Right renal cortex interstitium (tissue), 3 donors: Measurements from ENCODE around the gene MCM8. TPM values are rescaled to one million over a fixed set of nuclear protein-coding genes. Genes with fewer than 3 reads are reported as not detected.

Source experiments
- DNase-seq, 3 donors: peaks; one replicate each; pipeline ENCODE4 v3.0.0-alpha.2; 2013; ENCODE audit warnings: low read depth in 3 of 3, low spot score in 2 of 3
- polyA plus RNA-seq, 3 donors: library from polyadenylated mRNA; unstranded; fragments of 120-200 nt; gene quantifications; one replicate each; pipeline ENCODE4 v1.2.1, GENCODE V29; 2013; ENCODE audit not compliant: insufficient read length in 3 of 3

Gene MCM8
- polyA plus RNA-seq, 3 donors, result 11.6 to 15.6 (median 15.2) TPM

DNA sequence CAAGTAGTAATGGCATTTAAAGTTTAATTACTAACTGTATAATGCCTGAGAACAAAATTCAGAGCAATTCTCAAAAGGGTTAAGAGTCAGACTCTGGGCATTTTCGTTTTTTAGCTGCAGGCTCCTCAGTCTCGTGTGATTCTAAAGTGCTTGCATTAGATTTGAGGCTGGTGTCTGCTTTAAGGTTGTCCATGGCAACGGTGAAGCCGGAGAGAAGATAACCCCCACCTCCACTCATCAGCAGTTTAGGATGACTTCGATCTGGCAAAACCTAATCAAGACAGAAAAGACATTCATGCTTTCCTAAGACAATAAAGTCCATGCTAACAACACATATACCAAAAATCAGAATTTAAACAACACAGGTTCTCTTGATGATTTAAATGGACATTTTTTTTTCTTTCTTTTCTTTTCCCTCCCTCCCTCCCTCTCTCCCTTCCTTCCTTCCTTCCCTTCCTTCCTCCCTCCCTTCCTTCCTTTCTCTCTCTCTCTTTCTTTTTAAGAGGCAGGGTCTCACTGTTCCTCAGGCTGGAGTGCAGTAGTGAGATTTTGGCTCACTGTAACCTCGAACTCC lies 11.9 kb upstream of the MCM8 start:
- no peak for DNase-seq

DNA sequence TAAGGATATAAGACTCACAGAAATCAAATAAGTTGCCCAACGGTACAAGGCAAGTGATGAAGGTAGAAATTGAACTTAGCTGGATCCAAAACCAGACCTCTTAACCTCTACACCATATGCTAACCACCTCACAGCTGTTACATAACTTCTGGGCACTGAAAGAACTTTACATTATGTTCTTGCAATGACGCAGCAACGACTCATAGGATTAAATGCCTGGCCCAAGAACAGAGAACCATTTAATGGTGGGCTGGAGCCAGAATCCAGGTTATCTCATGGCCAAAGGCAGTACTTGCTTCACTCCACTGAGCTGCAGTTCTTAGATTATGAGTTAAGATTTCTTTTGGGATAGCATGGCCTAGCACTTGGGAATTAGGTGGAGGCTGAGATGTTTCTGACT lies 4.5 kb upstream of the MCM8 start:
- DNase-seq, result no peak

DNA sequence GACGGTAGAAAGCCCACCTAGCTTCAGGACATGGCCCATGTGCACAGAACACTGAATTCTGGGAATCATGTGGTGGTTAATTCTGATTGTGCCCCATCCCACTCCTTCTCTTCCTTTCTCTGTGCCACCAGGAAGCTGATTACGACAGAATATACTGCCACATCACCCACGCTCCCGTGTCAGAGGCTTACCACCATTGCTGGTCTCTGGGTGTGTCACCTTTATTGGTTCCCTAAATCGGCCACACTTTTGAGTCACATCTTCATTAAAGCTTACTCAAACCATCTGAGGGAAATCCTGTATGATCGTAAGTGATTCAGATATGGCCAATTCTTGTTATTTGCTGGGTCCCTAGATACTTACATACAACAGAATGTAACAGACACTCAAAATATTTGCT lies 3.2 kb upstream of the MCM8 start:
- no peak for DNase-seq

DNA sequence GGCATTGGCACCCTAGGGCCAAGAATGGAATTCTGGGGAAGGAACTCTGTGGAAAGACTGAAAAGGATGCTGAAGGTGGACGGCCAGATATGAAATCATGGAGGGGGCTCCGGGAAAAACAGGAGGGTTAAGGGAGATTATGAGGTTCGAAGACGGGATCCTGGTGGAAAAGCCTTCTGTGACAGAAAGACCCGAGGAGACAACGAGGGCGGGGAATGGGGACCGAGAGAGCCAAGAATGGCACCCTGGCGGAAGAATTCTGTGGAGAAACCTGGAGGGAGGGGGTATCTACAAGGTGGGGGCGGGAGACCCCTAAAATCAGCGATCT lies 545 bp upstream of the MCM8 start:
- DNase-seq, result no peak

DNA sequence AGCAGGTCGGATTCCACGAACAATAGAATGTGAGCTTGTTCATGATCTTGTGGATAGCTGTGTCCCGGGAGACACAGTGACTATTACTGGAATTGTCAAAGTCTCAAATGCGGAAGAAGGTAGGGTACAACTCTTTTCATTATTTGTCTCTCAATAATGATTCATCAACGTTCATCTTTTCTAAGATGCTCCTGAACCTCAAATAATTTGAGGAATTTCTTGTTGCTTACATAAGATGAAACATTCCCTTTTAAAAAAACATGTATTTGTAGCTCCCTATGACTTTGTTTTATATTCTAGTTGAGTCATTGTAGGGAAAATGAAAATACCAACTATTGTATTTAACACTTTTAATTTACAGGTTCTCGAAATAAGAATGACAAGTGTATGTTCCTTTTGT lies 17.0 kb downstream of the MCM8 start:
- no peak for DNase-seq

DNA sequence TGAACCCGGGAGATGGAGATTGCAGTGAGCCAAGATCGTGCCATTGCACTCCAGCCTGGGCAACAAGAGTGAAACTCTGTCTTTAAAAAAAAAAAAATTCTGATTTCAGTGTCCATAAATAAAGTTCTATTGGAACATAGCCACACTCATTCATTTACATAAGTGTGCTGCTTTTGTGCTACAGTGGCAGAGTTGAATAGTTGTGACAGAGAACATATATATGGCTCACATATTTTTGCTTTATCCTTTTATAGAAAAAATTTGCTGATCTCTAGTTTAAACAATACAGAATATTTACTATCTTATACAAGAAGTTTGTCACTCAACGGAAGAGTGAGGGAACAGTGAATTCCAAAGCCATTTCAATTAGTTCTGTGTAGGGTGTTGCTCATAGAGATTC lies 18.0 kb downstream of the MCM8 start:
- DNase-seq, result no peak

DNA sequence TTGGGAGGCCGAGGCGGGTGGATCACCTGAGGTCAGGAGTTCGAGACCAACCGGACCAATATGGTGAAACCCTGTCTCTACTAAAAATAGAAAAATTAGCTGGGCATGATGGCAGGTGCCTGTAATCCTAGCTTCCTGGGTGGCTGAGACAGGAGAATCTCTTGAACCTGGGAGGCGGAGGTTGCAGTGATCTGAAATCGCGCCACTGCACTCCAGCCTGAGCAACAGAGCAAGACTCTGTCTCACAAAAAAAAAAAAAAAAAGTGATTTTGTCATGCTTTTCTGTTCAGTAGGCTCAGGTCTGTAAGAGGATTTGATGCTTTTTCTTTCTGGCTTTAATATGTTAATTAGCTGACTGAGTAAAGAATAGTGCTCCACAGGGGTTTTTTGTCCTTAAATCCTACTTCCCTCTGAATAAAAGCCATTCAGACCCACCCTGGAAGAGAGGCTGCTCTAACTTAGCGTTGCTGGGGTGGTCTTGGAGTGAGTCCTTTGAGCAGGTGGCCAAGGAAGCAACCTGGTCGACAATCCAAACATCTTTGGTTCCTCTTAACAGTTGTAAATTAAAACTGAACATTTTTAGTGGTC lies 19.0 kb downstream of the MCM8 start:
- no peak for DNase-seq

DNA sequence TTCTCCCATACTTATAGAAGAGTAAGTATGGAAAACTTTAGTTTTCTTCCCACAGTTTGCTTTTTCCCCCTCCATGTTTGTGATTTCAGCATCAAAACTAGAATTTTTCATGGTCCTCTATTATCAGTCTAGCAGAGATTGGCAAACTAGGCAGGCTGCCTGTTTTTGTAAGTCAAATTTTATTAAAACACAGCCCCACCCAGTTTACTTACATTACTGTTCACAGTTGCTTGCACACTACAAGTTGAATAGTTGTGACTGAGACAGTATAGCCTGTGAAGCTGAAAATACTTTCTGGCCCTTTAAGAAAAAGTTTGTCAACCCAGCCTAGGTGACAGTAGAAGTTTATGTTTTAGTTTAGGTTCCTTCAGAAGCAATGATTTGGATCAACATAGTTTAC lies 19.5 kb downstream of the MCM8 start:
- DNase-seq, result no peak

DNA sequence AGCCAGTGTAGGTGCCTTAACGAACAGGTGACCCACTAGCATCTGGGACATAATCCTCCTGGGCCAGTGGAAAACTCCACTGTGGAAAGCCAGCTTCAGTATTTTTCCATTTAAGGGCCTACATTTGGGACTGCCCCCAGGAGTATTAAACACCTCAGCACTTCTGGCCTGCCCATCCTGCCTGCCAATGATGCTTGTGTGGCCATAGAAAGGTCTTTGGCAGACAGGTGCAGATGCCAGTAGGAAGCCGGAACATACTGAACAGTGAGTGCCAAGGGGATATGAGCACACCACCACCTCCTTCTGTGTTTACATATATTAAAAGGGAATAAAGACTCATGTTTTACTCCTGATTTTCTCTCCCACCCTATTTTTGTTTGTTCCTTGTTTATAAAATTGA lies 19.9 kb downstream of the MCM8 start:
- DNase-seq, result no peak

DNA sequence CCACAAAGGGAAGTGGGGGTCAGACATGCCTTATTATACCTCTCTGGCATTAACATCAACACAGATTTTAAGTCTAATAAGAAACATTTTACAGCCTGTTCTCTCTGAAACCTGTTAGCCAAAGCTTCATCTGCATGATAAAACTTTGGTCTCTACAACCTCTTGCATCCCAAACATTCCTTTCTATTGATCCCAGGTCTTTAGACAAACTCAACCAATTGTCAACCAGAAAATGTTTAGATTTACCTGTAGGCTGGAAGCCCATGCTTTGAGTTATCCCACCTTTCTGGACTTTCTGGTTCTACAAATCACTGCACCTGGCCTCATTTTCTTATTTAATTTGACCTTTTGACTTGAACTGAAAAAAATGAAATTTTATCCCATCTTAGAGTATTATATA lies 20.8 kb downstream of the MCM8 start:
- no peak for DNase-seq

DNA sequence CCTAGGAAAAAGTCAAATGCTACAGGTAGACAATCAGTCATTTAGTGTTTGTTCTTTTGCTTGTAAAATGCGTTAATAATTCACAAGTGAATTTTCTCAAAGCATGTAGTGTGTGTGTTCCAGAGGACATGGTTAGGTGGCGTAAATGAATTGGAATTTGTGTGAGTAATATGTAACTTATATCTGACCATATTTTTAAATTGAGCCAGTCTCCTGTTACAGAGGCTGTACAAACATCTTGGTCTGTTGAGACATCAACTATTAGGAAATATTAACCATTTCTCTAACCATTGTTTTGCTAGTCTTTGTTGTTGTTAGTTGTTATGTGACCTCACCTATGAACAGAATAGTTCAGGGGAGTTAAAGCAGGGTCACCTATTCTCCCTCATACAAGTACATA lies 22.7 kb downstream of the MCM8 start:
- DNase-seq, result no peak

DNA sequence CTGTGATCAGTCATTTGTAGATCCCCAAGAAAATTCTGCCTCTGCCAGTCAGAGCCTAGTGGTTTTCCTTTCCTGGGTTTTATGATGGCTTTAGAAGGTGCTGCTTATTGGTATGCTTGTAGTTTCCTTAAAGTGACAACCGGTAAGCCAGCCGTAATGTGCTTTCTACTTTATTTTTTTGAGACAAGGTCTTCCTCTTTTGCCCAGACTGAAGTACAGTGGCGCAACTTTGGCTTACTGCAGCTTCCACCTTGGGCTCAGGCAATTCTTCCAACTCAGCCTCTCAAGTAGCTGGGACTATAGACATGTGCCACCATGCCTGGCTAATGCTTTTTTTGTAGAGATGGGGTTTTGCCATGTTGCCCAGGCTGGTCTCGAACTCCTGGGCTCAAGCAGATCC lies 23.5 kb downstream of the MCM8 start:
- no peak for DNase-seq

DNA sequence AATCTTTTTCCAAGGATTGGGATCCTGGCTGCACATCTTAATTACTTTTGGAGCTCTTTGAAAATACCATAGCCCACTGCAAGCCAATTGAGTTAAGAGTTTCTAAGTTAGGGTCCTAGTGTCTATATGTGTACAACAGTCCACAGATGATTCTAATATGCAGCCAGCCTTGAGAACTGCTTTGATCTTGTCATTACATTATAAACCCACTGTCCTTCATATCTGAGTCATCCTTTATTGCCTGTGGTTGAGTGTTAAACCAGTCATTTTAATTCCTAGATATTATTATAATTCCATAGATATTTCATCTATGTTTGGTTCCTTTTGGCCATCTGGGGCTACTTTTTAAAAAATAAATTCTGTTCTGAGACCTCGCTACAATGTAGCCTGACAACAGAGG lies 24.1 kb downstream of the MCM8 start:
- DNase-seq, result no peak

DNA sequence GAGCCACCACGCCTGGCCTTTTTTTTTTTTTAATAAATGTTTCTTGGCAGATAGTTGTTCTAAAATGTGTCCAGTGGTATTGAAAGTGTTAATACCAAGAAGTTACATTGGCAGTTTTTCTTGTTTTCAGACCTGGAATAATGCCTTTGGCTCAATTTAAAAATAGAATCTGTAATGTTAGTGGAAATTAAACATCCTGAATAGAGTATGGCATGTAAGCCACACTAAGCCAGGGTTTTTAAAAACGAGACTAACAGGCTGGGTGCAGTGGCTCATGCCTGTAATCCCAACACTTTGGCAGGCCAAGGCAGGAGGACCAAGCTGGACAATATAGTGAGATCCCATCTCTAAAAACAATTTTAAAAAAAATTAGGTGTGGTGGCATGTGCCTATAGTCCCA lies 25.3 kb downstream of the MCM8 start:
- no peak for DNase-seq

DNA sequence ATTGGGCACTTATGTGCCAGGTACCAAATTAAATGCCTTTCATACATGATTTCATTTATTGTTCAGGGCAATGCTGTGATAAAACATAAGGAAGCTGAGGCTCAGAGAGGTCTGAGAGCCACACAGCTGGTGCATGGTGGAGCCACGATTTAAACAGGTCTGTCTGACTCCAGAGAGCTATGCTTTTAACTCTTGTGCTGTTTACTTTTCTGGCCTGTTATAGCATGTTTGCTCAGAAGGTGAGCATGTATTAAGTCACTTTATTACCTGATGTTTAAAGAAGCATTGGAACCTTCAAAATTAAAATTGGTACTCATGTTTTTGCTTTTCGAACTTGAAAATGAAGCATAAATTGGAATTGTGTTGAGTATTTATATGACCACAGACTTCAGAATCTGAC lies 26.8 kb downstream of the MCM8 start:
- DNase-seq, result no peak

DNA sequence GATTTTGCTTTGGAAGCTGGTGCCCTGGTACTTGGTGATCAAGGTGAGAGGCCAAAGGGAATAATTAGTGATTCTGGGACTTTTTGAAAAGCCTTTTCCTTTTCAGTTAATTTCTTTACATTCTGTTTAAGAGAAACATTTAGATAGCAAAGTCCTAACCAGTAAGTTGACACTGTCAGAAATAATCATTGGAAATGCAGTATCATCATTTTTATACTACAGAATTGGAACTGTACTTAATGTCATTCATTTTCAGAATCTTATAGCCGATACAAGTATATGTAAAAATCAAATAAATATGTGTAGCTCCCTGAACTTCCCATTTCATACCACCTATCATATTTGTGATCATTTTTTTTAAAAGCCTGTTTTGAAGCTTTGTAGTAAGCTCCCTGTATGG lies 27.5 kb downstream of the MCM8 start:
- no peak for DNase-seq

DNA sequence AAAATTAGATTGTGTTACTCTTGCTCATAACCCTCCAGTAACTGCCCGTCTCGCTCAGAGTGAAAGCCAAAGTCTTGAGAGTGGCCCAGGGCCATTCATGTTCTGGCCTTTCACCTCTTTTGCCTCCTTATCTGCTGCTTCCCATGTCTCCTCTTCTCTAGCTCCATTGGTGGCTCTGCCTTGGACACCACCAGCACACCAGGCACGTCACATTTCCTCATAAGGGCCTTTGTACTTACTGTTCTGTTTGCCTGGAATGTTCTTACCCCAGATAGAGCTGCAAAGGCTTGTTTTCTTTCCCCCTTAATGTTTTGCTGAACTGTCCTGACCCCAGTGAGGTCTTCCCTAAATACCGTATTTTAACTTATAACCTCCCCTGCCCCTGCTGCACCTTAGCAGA lies 29.3 kb downstream of the MCM8 start:
- no peak for DNase-seq

DNA sequence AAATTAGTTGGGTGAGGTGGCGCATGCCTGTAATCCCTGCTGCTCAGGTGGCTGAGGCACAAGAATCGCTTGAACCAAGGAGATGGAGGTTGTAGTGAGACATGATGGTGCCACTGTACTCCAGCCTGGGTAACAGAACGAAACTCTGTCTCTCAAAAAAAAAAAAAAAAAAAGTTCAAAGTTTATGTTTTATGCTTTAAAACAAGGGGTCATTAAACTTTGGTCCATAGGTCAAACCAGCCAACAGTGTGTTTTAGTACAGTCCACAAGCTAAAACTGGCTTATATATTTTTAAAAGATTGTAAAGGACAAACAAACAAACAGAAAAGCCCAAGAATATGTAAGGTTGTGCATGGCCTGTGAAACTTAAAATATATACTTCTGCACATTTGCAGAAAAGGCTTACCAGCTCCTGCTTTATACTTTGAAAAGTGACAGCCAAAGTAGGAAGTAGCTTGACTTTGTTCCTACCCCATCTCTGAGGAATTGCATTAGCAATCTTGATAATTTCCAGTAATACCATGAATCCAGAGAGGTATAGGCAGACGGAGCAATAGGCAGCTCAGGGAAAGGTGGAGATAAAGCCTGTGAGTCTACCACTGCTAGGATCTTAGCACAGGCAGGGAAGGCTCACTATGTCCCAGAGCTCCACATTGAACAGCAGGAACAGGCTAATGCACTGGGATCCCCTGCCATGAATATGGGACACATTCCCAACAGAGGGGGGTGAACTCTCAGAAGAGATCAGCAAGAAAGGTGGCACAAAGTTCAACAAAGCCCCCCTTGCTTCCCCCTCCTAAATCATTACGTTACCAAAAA lies 30.5 kb downstream of the MCM8 start:
- no peak for DNase-seq

DNA sequence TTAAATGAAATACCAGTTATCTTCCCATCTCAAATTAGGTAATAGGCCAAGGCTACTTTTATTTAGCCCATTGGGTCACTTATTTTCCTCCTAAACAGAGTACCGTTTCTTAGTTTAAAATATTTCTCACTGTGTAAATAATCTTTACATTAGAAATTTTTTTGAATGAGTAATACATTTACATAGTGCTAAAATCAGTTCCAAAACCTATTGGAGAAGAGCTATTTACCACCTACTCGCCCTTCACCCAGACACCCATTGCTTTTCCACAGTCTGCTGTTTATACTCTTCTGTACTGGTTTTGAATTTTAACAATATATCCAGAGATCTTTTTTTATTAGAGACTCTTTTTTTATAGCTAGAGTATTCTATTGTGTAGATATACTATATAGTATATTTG lies 36.9 kb downstream of the MCM8 start:
- no peak for DNase-seq

DNA sequence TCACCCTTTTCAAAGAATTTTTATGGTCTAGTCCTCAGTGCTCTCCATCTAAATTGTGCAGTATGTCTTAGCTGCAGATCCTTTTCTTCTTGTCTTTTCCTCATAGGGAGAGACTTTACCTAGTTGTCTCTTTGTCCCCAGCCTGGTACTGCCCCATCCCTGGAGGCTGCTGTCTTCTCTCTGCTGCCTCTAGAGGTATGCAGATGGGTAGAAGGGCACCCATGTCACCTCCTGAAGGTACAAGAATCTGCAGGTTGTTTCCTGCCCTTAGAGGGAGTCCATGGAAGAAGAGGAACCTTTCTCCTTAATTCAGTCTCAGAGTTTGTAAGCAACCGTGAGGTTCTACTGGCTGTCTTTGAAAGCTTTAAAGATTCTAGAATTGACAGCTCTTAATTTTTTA lies 39.1 kb downstream of the MCM8 start:
- DNase-seq, result no peak

DNA sequence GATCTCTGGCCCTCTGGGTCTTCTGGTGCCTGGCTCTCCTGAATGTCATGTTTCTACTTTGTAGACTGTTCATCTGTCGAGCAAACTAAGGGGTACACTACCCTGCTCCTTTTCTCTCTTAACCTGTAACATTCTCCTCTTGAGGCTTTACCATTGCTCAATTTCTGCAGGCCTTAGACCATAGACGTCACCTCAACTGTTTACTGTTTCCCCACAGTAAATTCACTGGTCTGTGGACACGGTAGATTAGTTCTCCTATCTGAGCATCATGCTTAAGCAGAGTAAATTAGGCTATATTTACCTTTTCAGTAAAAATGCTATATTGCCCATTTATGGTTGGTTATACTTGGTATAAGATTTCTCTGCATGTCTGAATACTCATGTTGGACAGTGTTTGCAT lies 40.5 kb downstream of the MCM8 start:
- DNase-seq, result no peak

DNA sequence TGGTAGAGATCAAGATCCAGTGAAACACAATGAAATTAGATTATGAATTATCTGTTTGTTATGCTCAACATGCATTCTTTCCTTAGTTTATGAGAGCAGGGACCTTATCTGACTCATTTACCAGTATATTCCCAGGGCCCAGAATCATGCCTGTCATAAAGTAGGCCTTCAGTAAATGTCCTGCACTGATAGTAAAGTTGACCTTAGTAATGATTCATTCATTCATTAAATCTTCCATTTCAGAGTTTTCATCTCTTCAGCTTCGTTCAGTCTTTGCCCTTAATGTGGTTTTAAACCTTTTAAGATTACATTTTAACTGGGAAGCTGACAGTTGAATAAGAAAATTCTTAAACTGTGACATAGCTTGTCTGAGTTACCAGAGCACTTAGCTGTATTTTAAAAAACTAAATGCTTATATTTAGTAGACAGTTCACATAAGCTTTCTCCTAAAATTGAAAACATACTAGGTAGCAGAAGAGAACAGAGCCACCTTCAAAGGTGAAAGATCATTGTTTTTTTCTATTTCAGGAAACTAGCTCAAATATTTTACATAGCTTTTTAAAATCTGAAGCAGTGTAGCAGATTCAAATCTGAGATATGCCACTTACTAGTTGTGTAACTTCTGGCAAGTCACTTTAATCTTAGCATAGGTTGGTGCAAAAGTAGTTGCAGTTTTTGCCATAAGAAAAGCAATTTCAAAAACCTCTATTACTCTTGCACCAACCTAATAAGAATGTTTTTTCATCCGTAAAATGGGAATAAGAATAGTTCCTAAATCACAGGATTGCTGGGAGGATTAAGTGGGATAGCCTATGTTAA lies 41.4 kb downstream of the MCM8 start:
- DNase-seq, result no peak
